ENCODE data around the gene ADGRG1.

DNA sequence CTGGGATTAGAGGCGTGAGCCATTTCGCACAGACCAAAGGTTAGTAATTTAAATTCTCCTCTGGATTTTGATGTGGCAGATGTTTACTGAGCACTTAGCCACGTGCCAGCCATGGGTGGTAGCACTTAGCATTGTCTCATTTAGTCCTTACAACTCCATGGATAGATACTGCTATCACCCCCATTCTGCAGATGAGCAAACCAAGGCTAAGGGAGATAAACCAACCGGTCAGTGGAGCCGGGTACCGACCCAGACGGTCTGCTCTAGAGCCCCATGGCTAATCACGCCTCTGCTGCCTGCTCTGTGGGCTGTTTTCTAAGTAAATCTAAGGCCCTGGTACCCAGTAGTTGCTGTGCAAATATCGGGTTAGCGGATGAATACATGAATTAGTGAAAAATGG, 12.6 kb upstream of the ADGRG1 start:
- TF ChIP-seq ZNF239 (tag by site-specific recombination; IDR thresholded peaks at IDR 0.05) (no peak), ZNF274 (IDR thresholded peaks at IDR 0.05; ENCODE audit: low read length) (no peak), ZNF274 (tag by site-specific recombination; IDR thresholded peaks at IDR 0.05; ENCODE audit: borderline replicate concordance) (no peak)
- TF ChIP-seq, protein P1, sequence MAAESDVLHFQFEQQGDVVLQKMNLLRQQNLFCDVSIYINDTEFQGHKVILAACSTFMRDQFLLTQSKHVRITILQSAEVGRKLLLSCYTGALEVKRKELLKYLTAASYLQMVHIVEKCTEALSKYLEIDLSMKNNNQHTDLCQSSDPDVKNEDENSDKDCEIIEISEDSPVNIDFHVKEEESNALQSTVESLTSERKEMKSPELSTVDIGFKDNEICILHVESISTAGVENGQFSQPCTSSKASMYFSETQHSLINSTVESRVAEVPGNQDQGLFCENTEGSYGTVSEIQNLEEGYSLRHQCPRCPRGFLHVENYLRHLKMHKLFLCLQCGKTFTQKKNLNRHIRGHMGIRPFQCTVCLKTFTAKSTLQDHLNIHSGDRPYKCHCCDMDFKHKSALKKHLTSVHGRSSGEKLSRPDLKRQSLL (tag by site-specific recombination; IDR thresholded peaks at IDR 0.05): no peak
